Fibroblast of peridontal ligament (primary cell): ENCODE data around the gene FAM193A.
A peak's percentile ranks its signal among the peaks of the same experiment; 100 is the strongest.
"Not testable (repeated sequence)": the region's sequence is repeated elsewhere in the genome, so short reads cannot be mapped to it uniquely, and the experiment has no call there.

Source experiments
- DNase-seq: peaks from one replicate; pipeline ENCODE4 v3.0.0-alpha.2; 2010; ENCODE audit errors: extremely low read depth

FAM193A gene

DNA sequence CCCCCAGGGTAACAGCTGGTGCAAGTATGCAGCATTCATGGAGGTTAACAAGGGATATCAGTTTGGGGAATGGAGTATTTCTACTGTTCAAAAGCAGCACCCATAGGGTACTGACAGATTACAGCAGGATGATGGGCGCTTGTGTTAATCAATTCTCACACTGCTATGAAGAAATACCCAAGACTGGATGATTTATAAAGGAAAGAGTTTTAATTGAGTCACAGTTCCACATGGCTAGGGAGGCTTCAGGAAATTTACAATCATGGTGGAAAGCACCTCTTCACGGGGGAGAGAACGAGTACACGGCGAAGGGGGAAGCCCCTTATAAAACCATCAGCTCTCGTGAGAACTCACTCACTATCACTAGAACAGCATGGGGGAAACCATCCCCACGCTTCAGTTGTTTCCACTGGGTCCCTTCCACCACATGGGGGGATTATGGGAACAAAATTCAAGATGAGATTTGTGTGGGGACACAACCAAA, 155.5 kb downstream of the FAM193A start:
- DNase-seq = no peak

DNA sequence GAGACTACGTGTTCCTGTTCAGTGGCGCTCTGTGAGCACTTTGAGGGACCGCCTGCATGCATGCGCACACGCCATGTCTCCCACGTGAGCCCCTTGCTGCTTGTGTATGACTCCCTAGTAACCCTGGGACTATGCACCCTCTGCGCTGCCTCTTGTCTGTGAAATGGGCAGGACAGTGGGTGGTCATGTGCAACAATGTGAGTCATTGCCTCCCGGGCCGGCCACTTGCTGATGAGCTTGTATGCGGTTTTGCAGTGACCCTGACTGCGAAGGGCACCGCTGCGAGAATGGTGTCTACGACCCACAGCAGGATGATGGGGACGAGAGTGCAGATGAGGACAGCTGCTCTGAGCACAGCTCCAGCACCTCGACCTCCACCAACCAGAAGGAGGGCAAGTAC, 158.2 kb downstream of the FAM193A start:
- DNase-seq = no peak

GRCh38 chr4:2695346-2696060, 159.1 kb downstream of the FAM193A start:
- no peak for DNase-seq

DNA sequence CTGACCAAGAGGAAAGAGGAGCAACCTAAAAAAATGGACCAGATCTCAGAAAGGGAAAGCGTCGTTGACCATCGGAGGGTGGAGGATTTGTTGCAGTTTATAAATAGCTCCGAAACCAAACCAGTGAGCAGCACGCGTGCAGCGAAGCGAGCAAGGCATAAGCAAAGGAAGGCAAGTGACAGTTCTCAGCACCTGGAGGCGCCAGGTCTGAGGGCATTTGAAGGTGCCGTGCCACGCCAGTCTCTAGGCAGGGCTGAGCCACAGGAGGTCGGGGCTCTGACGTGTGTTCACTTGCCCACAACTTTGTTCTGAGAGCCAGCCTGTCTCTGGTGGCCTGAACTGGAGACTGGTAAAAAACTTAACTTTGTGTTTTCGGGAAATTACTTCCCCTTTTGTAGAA, 160.0 kb downstream of the FAM193A start:
- DNase-seq = no peak

DNA sequence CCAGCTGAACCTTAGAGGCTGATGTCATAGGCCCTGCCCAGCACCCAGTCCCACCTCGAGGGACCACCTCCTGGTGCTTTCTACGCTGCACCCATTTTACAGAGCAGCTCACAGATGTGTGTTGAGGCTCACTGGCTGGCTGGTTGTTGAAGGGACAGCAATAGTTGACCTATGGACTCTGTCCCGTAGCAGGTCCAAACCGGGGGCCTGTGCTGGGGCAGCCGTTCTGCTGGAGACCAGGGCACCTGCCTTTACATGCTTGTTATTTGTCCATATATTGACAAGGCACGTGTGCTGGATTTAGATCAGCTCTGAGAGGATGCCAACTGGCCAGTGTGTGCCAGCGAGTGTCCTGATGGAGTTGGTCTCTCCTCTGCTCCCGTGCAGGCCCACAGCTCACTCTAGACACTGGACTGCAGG, 161.6 kb downstream of the FAM193A start:
- no peak for DNase-seq

DNA sequence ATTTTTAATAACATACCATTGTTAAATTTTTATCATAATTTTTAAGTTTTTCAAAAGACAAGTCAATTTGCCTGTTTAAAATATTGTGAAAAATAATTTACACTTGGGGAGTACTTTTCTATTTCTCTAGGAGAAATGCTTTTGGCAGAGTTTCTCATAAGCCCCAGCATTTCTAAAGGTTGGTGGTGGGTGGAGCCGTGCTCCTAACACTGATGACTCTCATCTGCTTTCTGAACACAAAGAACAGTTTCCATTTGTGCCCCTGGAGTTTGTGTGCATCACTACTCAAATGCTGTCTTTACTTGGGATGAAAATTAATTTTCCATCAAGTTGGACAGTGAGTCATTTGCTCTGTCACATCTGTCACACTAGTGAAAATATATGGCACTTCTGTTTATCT, 162.1 kb downstream of the FAM193A start:
- DNase-seq = no peak

GRCh38 chr4:2698951-2699505, 162.6 kb downstream of the FAM193A start:
- no peak for DNase-seq

DNA sequence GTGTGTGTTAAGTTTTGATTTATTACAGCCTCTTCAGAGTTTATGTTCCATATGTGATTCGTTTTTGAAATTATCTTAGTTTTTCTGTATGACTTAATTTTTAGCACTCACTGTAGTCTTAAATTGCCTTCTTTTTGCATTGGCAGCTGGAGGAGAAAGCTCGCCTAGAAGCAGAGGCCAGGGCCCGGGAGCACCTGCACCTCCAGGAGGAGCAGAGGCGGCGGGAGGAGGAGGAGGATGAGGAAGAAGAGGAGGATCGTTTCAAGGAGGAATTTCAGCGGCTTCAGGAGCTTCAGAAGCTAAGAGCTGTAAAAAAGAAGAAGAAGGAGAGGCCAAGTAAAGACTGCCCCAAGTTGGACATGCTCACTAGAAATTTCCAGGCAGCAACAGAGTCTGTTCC, 163.1 kb downstream of the FAM193A start:
- DNase-seq = no peak

- DNase-seq = no peak
Observed at GRCh38 chr4:2700031-2700430, 163.6 kb downstream of the FAM193A start.

GRCh38 chr4:2702361-2702760, 165.9 kb downstream of the FAM193A start:
- DNase-seq = no peak

DNA sequence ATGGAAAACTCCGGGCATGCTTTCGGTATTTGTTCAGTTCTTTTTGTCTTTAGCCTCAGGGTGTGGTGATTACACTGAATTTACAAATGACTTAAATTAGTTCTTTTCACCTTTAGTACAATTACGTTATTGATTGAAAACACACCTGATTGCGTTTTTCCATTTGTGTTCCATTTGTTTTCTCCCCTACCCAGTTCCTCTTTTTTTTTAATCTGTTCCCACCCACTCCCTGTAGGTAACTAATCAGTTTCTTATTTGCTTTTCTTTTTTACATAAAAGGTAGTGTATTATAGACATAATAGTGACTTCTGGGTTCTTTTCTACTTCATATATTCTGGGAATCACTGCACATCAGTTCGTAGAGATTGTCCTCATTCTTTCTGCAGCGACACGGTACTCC, 166.3 kb downstream of the FAM193A start:
- DNase-seq = no peak

DNA sequence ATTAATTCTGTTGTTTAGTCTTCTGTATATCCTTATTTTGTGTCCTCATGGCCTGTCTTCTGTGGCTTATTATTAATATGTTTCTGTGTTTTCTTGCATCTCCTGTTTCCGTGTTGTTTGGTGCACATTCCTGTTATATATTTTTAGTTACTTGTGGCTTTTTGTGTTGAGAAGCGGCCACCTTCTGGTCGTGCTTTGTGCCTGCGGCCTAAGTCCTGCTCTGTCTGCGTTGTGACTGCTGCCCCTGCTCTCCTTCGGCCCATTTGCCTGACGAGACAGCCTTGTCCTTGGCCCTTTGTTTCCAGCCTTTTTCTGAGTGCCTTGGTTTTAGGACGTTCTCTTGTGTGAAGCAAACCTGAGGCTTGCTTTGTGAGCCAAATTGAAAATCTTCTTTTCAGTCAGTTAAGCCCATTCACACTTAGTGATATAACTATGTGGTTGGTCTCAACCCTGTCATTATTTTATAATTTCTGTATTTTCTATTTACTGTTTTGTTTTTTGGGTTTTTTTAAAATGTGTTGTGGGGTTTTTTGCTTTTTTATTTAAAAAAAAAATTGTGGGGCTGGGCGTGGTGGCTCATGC, 175.9 kb downstream of the FAM193A start:
- peak; percentile 22 for DNase-seq

- DNase-seq = no peak
Observed at GRCh38 chr4:2713337-2713736, 176.9 kb downstream of the FAM193A start.

DNA sequence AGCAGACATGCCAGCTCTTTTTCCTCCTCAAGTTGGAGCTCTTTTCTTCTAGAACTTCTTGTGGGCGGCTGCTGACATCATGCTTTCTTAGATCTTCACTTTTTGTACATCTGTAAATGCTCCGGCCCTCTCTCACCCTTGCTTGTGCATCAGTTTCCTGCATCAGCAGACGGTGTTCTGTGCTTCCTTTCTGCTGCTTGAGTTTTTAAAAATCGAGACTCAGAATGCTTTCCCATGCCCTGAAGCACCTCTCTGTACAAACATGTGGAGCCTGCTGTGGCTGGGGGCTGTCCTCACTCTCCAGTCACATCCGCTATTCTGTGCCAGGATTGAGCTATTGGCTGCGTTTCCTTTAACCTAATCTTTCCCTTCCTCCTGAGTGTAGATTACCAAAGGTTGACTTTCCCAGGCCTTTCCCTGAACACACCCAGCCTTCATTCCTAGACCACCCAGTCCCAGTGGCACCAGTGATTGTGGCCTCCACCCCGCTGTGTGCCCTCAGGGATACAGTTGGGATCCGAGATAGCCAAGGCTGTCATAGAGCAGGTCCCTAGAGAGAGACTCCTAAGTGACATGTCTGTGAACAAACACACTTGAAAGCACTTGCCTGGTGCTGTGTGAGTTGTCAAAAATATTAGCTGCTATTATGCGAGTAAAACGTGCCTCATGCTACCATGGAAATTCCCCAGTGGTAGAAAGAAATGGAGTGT, 177.8 kb downstream of the FAM193A start:
- peak; percentile 47 for DNase-seq

- peak; percentile 29 for DNase-seq
Observed at GRCh38 chr4:2714918-2715317, 178.5 kb downstream of the FAM193A start.

GRCh38 chr4:2715426-2715825, 179.0 kb downstream of the FAM193A start:
- no peak for DNase-seq

DNA sequence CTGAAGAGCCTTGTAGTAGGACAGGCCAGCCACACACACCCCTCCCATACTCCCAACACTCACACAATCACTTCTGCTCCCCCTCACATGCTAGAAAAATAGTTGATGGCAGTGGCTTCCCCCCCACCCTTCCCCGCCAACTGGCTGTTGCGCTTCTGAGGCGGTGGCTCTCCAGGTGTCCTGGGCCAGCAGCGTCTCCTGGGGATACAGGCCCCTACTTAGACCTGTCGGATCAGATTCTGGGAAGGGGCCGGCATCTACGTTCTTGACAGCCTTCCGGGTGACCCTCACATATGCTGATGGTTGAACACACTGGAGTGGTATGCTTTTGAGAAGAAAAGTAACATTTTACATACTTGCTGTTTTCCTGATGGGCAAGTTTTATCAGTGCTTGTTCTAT, 179.8 kb downstream of the FAM193A start:
- DNase-seq = no peak

GRCh38 chr4:2721586-2721985, 185.1 kb downstream of the FAM193A start:
- DNase-seq = no peak

- no peak for DNase-seq
Observed at GRCh38 chr4:2722033-2722432, 185.6 kb downstream of the FAM193A start.

GRCh38 chr4:2723751-2724150, 187.3 kb downstream of the FAM193A start:
- DNase-seq = no peak

GRCh38 chr4:2725380-2725779, 188.9 kb downstream of the FAM193A start:
- no peak for DNase-seq

- DNase-seq = not testable (repeated sequence)
Observed at GRCh38 chr4:2726881-2727280, 190.4 kb downstream of the FAM193A start.

GRCh38 chr4:2728221-2728620, 191.8 kb downstream of the FAM193A start:
- no peak for DNase-seq
